Mucosa of stomach (tissue), 1 donor: ENCODE results near the gene EIF2AK2.

Experiments used
- H3K27me3 ChIP-seq: one replicate; pipeline ENCODE4 v1.7.0; 2013; ENCODE audit warnings: mild to moderate bottlenecking, low read length; ENCODE audit not compliant: control insufficient read depth, insufficient read depth
- H3K36me3 ChIP-seq: one replicate; pipeline ENCODE4 v1.7.0; 2013; ENCODE audit warnings: low read length; ENCODE audit not compliant: control insufficient read depth, insufficient read depth
- H3K4me1 ChIP-seq: one replicate; pipeline ENCODE4 v1.7.0; 2013; ENCODE audit warnings: mild to moderate bottlenecking, low read length; ENCODE audit not compliant: control insufficient read depth, insufficient read depth
- H3K4me3 ChIP-seq: one replicate; pipeline ENCODE4 v1.7.0; 2013; ENCODE audit warnings: low read length
- H3K9ac ChIP-seq: one replicate; pipeline ENCODE4 v1.7.0; 2013; ENCODE audit warnings: mild to moderate bottlenecking, low read length, moderate library complexity
- H3K9me3 ChIP-seq: one replicate; pipeline ENCODE4 v1.7.0; 2013; ENCODE audit warnings: mild to moderate bottlenecking, low read length, moderate library complexity; ENCODE audit not compliant: control insufficient read depth
- donor health status: Pancreatic carcinoma.

Gene EIF2AK2

DNA sequence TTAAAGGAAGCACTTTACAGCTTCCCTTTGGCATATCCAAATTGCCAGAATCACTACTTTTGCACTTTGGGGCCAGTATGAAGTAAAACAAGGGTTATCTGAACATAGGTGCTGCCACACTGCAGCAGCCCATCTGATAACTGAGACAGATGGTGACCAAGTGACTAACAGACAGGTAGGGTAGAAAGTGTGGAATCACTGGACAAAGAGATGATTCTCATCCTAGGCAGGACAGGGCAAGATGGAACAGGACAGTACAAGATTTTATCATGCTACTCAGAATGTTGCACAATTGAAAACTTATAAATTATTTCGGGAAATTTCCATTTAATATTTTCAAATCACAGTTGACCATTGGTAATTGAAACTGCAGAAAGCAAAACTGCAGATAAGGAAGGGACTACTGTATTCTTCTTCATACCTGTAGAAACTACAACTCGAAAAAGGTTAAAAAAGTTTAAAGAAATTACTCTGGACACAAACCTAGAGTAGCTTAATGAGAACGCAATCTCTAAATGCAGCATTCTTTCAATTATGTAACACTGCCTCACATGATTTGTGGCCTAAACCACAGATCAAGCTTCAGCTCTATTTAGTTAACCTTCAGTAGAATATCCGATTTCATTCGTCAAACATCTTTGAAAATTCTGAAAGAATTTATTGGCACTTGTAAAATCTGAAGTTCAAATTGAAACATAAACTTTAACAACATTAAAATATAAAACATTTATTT, 104.0 kb downstream of the EIF2AK2 start:
- Histone ChIP-seq H3K27me3 (no peaks in the 10 kb centered on the region), H3K4me1 (no peaks in the 10 kb centered on the region), H3K9me3 (no peaks in the 10 kb centered on the region), H3K36me3 (no peaks in the 10 kb centered on the region), H3K4me3 (no peak overlapping the region), H3K9ac (no peak overlapping the region)
